Right cardiac atrium (tissue), 5 donors: ENCODE measurements around the gene ACTL6B. TPM values are rescaled to one million over a fixed set of nuclear protein-coding genes. Genes with fewer than 3 reads are reported as not detected.

ENCODE experiments used
- ATAC-seq, 2 donors: fragments of 200-7000 bp; cut with Tn5 transposase; one replicate each; pipeline versions ENCODE4 v1.8.0 to v1.9.1; 2020; ENCODE audit warnings: moderate library complexity in 2 of 2, mild to moderate bottlenecking in 1 of 2
- DNase-seq, 3 donors: peaks; one replicate each; pipeline ENCODE4 v3.0.0-alpha.2; 2020
- H3K27ac ChIP-seq: one replicate; pipeline ENCODE4 v1.5.1; 2013; ENCODE audit warnings: mild to moderate bottlenecking, low read length, control low read depth, moderate library complexity
- H3K27me3 ChIP-seq: one replicate; pipeline ENCODE4 v1.6.1; 2013; ENCODE audit not compliant: control insufficient read depth, insufficient read depth
- H3K4me1 ChIP-seq: one replicate; pipeline ENCODE4 v1.6.1; 2013; ENCODE audit warnings: low read length; ENCODE audit not compliant: control insufficient read depth, insufficient read depth
- H3K4me3 ChIP-seq: one replicate; pipeline ENCODE4 v1.5.1; 2013; ENCODE audit warnings: low read length, control low read depth
- H3K9me3 ChIP-seq: one replicate; pipeline ENCODE4 v1.6.1; 2013; ENCODE audit warnings: low read length; ENCODE audit not compliant: control insufficient read depth
- WGBS: extraction: QIAGEN DNeasy Blood & Tissue Kit; methylation state at CpG from one replicate; pipeline ENCODE4 v1.1.7; 2013; 5-methylcytosine and 5-hydroxymethylcytosine counted together
- intact Hi-C, 4 donors: fragments of 100-400 bp; cut with DNase I; formaldehyde crosslinking; loops; one replicate each; pipeline versions ENCODE4 v1.11.0 to v1.14.0; 2022 to 2023
- polyA plus RNA-seq: library from polyadenylated mRNA; stranded (reverse); fragments of 200-250 nt; gene quantifications from one replicate; pipeline ENCODE4 v1.2.3, GENCODE V29; 2013
- total RNA-seq, 4 donors: library from RNA; stranded (reverse); fragmentation: NEBNext Ultra II Directional; extraction: Animal tissue kit (Norgen Biotek cat#: 25700); gene quantifications; one replicate each; pipeline ENCODE4 v1.2.1, GENCODE V29; 2021
- donor health status: healthy with polysubstance abuse.
- donor health status: DM: no; HTN: yes; CAD: no.
- donor health status: DM: no; HTN: no; CAD: no.
- donor health status: DM: no; HTN: yes; CAD: no; lungs with severe emphysema.
- donor health status: DM: yes; HTN: yes; CAD: no.

ACTL6B gene
- total and polyA plus RNA-seq, 5 donors, result not detected

DNA sequence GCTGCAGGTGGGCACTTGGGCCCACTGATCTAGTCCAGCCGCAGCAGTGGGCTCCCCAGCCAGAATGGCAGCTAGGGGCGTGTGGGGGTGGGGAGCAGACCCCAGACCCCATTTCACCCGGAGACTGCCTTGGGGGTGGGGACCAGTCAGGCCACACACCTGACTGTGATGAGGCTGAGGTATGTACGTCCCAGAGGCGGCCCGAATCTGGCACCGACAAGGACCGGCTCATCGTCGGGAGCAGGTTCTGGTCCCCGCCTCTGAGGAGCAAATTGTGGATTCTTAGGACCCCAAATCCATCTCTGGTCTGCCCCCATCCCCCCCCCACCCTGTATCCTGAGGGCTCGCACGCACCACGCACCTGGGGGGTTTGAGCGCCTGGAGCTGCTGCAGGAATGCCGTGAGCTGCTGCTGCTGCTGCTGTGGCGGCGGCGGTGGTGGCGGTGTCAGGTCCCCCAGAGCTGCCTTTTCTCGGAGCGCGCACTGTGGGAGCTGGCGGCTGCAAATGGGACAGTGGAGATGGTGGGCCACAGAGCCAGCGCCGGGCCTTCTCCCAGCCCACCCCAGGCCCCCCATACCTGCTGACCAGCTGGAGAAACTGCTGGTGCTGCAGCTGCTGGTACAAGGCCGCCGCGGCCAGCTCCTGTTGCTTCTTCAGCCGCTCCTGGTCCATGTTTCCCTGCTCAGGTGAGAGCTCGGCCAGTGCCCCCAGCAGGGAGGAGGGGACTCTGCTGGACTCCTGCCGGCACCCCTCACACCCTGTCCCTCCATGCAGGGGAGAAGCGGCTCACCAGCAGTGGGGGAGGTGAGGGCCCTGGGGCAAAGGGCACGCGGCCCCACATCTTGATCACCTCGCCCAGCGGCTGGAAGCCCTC lies 27.6 kb upstream of the ACTL6B start:
- ATAC-seq (no peak), DNase-seq (peak in 1 of 3 donors; percentile 63)
- WGBS, result 91% methylated on average over 37 of the region's 37 CpGs
- Histone ChIP-seq H3K4me3 (no peak overlapping the region), H3K27me3 (no peaks in the 10 kb centered on the region), H3K9me3 (no peaks in the 10 kb centered on the region), H3K27ac (no peak overlapping the region), H3K4me1 (peaks cover 2% of the 10 kb centered on the region)
- intact Hi-C loops, result loop anchor here in 2 of 4 donors (10.0 kb wide), 4 partner anchors 79 to 219 kb away; partner anchors contain the start of genes PCOLCE (in 1 of the 2), SPACDR (in 1 of the 2) and TSC22D4 (in 1 of the 2)

DNA sequence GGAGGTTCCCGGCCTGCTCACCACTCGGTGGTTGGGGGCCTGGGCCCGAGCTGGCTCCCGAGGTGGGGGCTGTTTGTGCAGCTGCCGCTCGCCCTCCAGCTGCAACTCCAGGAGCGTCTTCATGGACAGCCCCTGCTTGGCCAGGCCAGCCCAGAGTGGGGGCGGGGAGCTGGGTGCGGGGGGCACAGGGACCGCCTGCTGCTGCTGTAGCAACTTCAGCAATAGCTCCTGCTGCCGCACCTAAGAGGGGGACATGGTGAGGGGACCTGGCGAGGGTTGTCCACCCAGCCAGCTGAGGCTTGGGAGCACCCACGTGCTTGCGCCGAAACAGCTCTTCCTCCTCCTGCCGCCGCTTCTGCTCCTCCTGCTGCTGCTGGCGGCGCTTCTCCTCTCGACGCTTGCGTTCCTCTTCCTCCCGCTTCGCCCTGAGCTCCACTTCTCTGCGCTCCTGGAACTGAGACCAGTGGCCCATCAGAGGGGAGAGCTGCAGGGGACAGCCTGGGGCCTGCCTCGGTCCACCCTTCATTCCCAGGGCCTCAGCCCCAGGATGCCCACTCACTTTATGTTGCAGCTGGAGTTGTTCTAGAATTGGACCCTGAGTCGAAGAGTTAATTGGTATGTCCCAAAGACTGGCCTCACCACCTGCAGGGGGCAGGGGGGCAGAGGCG lies 26.9 kb upstream of the ACTL6B start:
- H3K27me3 ChIP-seq, result no peaks in the 10 kb centered on the region
- DNase-seq, result peak in 1 of 3 donors; percentile 67
- intact Hi-C loops, result loop anchor here in 2 of 4 donors (10.0 kb wide), 4 partner anchors 78 to 218 kb away; partner anchors contain the start of genes PCOLCE (in 1 of the 2), SPACDR (in 1 of the 2) and TSC22D4 (in 1 of the 2)
- no peak overlapping the region for H3K4me3 ChIP-seq
- 81% methylated on average over 28 of the region's 28 CpGs for WGBS
- no peak for ATAC-seq
- no peaks in the 10 kb centered on the region for H3K9me3 ChIP-seq
- no peak overlapping the region for H3K27ac ChIP-seq
- H3K4me1 ChIP-seq, result peaks cover 2% of the 10 kb centered on the region

DNA sequence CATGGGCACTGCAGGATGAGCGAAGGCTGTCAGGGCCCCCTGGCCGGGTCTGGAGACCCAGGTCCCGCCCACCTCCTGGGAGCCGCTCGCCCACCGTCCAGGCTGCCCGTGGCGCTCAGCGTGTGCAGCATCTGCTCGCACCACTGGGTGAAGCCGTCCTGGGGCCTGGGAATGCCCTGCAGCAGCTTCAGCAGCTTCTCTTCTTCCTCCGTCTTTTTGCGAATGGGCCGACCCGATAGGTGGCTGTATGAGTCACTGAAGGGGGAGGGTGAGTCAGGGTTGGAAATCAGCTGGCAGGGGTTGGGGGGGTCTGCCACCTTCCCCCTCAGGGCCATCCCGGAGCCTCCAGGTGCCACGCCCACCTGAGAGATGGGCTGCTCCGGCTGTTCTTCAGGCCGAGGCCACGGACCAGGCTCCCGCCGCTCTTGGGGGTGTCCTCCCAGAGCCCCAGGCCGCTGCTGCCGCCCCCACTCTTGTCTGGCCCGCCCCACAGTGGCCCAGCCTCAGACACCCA lies 26.0 kb upstream of the ACTL6B start:
- intact Hi-C loops, result loop anchor here in 2 of 4 donors (10.0 kb wide), 4 partner anchors 77 to 217 kb away; partner anchors contain the start of genes PCOLCE (in 1 of the 2), SPACDR (in 1 of the 2) and TSC22D4 (in 1 of the 2)
- H3K27ac ChIP-seq, result no peak overlapping the region
- H3K9me3 ChIP-seq, result no peaks in the 10 kb centered on the region
- ATAC-seq, result no peak
- peaks cover 2% of the 10 kb centered on the region for H3K4me1 ChIP-seq
- DNase-seq, result peak in 1 of 3 donors; percentile 54
- WGBS, result 81% methylated on average over 25 of the region's 25 CpGs
- H3K27me3 ChIP-seq, result no peaks in the 10 kb centered on the region
- H3K4me3 ChIP-seq, result no peak overlapping the region

DNA sequence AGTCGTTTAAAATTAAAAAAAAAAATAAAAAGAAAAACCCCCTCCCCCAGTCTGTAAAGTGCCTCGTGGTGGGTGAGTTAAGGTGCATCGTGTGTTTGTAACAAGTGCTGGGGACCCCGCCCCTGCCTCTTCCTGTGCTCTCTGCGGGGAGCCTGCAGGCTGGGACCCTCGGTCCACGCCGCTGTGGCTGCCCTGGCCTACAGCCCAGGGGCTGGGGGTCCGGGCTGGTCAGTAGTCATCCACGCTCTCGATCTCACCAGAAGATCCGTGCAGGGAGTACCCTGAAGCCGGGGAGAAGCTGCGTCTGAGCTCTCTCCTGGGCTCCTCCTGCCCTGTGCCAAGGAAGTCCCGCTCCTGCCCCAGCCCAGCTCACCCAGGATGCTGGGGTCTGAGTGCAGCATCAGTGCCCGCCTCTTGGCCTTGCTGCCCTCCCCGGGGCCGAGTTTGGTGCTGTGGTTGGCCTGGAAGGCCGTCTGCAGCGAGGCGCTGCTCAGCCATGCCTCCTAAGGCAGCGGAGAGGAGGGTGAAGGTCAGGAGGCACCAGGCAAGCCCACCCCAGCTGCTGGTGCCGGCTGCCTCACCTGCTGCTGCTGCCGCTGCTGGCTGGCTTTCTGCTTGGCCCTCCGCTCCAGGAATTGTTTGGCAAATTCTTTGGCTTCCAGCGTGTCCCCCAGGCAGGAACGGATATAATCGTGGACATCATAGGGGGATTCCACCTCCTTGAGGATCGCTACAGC lies 25.4 kb upstream of the ACTL6B start:
- 75% methylated on average over 29 of the region's 29 CpGs for WGBS
- intact Hi-C loops, result loop anchor here in 2 of 4 donors (10.0 kb wide), 4 partner anchors 77 to 217 kb away; partner anchors contain the start of genes PCOLCE (in 1 of the 2), SPACDR (in 1 of the 2) and TSC22D4 (in 1 of the 2)
- peak in 1 of 3 donors; percentile 60 for DNase-seq
- H3K9me3 ChIP-seq, result no peaks in the 10 kb centered on the region
- peaks cover 2% of the 10 kb centered on the region for H3K4me1 ChIP-seq
- no peaks in the 10 kb centered on the region for H3K27me3 ChIP-seq
- H3K4me3 ChIP-seq, result no peak overlapping the region
- no peak for ATAC-seq
- no peak overlapping the region for H3K27ac ChIP-seq

DNA sequence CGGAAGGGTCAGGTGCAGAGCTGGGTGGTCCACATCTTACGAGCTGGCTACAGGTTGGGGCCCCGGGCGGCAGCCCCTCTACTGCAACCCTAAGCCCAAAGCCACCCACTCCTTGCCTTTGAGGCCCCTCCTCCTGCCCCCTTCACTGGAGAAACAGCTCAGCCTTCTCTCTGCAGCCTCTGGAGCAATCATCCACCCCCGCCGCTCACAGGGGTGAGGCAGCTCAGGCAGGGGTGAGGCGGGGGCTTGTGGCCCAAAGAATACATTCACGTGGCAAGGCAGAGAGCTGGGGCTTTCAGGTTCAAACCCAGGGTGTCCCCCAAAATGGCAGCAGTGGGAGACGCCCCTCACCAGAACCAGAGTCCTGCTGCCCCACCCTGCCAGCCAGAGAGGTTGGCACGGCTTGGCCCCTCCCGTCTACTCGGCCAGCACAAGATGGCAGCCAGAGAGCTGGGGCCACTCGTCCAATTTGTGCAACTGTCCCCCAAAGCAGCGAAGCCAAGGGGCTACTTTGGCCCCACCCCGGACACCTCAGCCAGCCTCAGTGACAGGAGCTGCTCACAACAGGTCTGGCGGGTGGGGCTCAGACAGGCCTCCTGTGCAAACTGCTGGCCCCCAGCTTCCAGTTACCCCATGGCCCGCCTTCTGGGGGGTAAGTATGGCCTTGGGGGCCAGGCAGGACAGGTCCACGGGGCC lies 24.5 kb upstream of the ACTL6B start:
- intact Hi-C loops, result loop anchor here in 2 of 4 donors (10.0 kb wide), 4 partner anchors 76 to 216 kb away; partner anchors contain the start of genes PCOLCE (in 1 of the 2), SPACDR (in 1 of the 2) and TSC22D4 (in 1 of the 2)
- DNase-seq (peak in 2 of 3 donors; percentile 71 to 76), ATAC-seq (peak in 1 of 2 donors; percentile 1)
- H3K27ac ChIP-seq, result peak overlapping the region; percentile 28
- H3K4me3 ChIP-seq, result no peak overlapping the region
- H3K27me3 ChIP-seq, result no peaks in the 10 kb centered on the region
- WGBS, result 80% methylated on average over 18 of the region's 18 CpGs
- no peaks in the 10 kb centered on the region for H3K9me3 ChIP-seq
- H3K4me1 ChIP-seq, result peaks cover 2% of the 10 kb centered on the region

DNA sequence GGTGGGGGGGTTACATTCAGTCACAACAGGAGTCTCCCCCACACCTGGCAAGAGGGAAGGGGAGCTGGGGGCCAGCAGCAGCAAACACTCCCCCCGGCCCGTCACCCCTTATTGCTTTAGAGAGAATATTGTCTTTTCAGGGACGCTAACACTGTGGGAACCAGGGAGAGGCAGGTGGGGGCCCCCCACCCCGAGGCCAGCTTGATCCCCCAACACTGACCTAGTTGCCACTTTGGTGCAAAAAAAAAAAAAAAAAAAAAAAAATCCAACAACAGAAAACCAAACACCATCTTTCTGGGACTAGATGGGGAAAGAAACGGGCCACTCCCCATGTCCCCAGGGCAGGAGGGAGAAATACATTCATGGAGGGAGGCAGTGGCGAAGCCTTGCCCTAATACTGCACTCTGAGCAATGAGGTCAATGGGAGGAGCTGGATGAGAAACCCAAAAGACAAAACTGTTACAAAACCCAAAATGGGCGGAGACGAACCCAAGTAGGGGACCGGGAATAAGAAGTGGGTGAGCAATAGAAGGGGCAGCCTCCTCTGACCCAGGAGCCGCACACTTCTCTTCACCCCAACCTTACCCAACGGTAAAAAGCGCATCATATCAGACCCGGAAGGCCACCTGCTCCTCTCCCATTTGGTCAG lies 23.8 kb upstream of the ACTL6B start:
- Histone ChIP-seq H3K4me1 (peaks cover 2% of the 10 kb centered on the region), H3K27me3 (no peaks in the 10 kb centered on the region), H3K9me3 (no peaks in the 10 kb centered on the region), H3K27ac (peak overlapping the region; percentile 27), H3K4me3 (no peak overlapping the region)
- intact Hi-C loops, result loop anchor here in 3 of 4 donors (10.0 kb wide), 6 partner anchors 65 to 215 kb away; partner anchors contain the start of genes FBXO24 (in 1 of the 3), LRCH4 (in 1 of the 3), MOSPD3 (in 1 of the 3) and PCOLCE (in 1 of the 3)
- ATAC-seq, result peak; percentile 41 to 51
- WGBS, result 65% methylated on average over 13 of the region's 13 CpGs
- peak; percentile 71 to 82 (median 72) for DNase-seq

DNA sequence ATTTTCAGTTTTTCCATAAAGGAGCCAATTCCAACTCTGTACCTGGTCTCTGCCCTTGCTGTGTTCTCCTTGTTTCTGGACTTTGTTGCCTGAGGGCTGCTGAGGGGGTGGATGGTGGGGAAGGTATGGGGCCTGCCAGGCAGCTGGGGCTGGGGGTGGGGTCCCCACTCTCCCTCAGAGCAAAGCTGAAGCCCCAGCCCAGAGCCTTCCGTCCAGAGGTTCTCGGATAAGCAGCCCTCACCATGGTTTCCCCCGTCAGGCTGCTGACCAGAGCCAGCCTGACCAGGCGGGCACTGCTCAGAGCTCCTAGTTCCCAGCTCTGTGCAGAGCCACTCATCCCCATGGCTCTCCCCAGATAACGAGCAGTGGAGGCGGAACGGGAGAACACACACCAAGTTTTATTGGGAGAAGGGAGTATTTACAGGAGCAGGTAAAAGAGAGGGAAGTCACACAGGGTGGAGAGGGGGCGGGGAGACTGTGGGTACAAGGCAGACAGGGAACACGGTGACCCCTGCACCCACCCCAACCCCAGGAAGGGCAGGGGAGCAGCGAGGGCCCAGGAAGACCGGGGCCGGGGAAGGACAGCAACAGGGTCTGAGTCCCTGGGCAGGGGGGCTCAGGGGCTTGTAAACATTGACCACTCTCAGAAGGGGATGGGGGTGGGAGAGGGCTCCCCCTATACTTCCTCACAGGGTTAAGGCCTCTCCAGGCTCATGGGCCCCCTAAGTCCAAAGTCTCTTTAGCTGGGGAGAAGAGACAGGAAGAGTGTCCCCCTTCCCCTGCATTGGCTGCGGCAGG lies 23.1 kb upstream of the ACTL6B start:
- Histone ChIP-seq H3K27ac (peak overlapping the region; percentile 27), H3K4me3 (no peak overlapping the region), H3K4me1 (peaks cover 2% of the 10 kb centered on the region), H3K9me3 (no peaks in the 10 kb centered on the region), H3K27me3 (no peaks in the 10 kb centered on the region)
- intact Hi-C loops, result loop anchor here in 1 of 4 donors (10.0 kb wide), 2 partner anchors 65 to 95 kb away; partner anchors contain the start of genes FBXO24, LRCH4 and MOSPD3
- ATAC-seq, result no peak
- 67% methylated on average over 13 of the region's 13 CpGs for WGBS
- DNase-seq, result peak in 1 of 3 donors; percentile 53

DNA sequence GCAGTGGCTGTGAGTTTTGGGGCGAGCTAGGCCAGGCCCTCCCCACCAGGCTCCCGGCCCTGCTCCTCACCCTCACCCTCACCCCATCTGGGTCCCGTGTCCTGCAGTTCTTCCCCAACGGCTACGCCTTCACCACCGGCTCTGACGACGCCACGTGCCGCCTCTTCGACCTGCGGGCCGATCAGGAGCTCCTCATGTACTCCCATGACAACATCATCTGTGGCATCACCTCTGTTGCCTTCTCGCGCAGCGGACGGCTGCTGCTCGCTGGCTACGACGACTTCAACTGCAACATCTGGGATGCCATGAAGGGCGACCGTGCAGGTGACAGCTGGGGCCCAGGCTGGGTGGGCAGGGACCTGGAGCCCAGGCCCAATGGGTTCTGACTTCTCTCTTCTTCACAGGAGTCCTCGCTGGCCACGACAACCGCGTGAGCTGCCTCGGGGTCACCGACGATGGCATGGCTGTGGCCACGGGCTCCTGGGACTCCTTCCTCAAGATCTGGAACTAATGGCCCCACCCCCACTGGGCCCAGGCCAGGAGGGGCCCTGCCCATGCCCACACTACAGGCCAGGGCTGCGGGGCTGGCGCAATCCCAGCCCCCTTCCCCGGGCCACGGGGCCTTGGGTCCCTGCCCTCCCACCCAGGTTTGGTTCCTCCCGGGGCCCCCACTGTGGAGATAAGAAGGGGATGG lies 22.2 kb upstream of the ACTL6B start:
- Histone ChIP-seq H3K4me1 (peaks cover 2% of the 10 kb centered on the region), H3K27ac (no peak overlapping the region), H3K9me3 (no peaks in the 10 kb centered on the region), H3K27me3 (no peaks in the 10 kb centered on the region), H3K4me3 (no peak overlapping the region)
- intact Hi-C loops, result loop anchor here in 1 of 4 donors (10.0 kb wide), 2 partner anchors 64 to 94 kb away; partner anchors contain the start of genes FBXO24, LRCH4 and MOSPD3
- ATAC-seq (no peak), DNase-seq (peak; percentile 35 to 81 (median 74))
- 71% methylated on average over 35 of the region's 35 CpGs for WGBS
